A549 (cell line): ENCODE results near the gene OPHN1. TPM values are rescaled to one million over a fixed set of nuclear protein-coding genes. Genes with fewer than 3 reads are reported as not detected.
A peak's percentile ranks its signal among the peaks of the same experiment; 100 is the strongest.

Source experiments
- ATAC-seq, 2 experiments: fragments of 200-7000 bp in 1 of 2; fragments of >200 bp in 1 of 2; cut with Nextera tagmentation in 1 of 2; cut with Tn5 transposase in 1 of 2; 3 replicates each; pipeline versions ENCODE4 v1.8.0 to v1.9.1; 2018 to 2020; ENCODE audit warnings: mild to moderate bottlenecking in 1 of 2, moderate library complexity in 1 of 2
- CTCF ChIA-PET: fragments of 300-600 bp; sonication (Branson Sonifier 250); formaldehyde crosslinking; extraction: SDS; loops from one replicate; lab custom pipeline; 2021; ENCODE audit warnings: antibody characterized with exemption, inconsistent platforms; lab: Yijun Ruan, JAX
- POLR2A ChIA-PET: fragments of 350-600 bp; formaldehyde crosslinking; extraction: SDS; loops from one replicate; lab custom pipeline; 2021; ENCODE audit warnings: antibody characterized with exemption, inconsistent platforms; lab: Yijun Ruan, JAX
- DNase-seq, 2 experiments: peaks; one replicate each; pipeline versions ENCODE4 v3.0.0 to v3.0.0-alpha.2; 2011 to 2016; ENCODE audit warnings: low read depth in 1 of 2, low spot score in 1 of 2
- FAIRE-seq: peaks from 2 replicates; lab custom pipeline; 2011; peaks lifted over from hg19 to GRCh38; lab: Jason Lieb, UNC
- H3K27ac ChIP-seq, 2 experiments: fragments of >200 bp; sonication (Bioruptor Twin); formaldehyde crosslinking; 3 replicates each; pipeline ENCODE4 v1.5.1; 2016 to 2017
- H3K4me1 ChIP-seq: fragments of >200 bp; sonication (Bioruptor Twin); formaldehyde crosslinking; 3 replicates; pipeline ENCODE4 v1.6.1; 2016
- H3K4me2 ChIP-seq: fragments of >200 bp; sonication (Bioruptor Twin); formaldehyde crosslinking; 3 replicates; pipeline ENCODE4 v1.6.1; 2016
- H3K4me3 ChIP-seq: fragments of >200 bp; sonication (Bioruptor Twin); formaldehyde crosslinking; 3 replicates; pipeline ENCODE4 v1.5.1; 2016
- H3K9me3 ChIP-seq: fragments of >200 bp; sonication (Bioruptor Twin); formaldehyde crosslinking; 3 replicates; pipeline ENCODE4 v1.6.1; 2016
- ATOH8 ChIP-seq: fragments of 250-450 bp; sonication (Bioruptor Pico); IDR thresholded peaks from 2 replicates; pipeline ENCODE4 v1.5.0; 2020; ENCODE audit warnings: low read depth, mild to moderate bottlenecking, moderate library complexity
- CHD4 ChIP-seq: fragments of 200-600 bp; sonication (generic); IDR thresholded peaks from 2 replicates; pipeline ENCODE4 v1.6.1; 2016; ENCODE audit warnings: antibody characterized with exemption, mild to moderate bottlenecking, borderline replicate concordance
- CTCF ChIP-seq: fragments of >200 bp; sonication (Bioruptor Twin); formaldehyde crosslinking; IDR thresholded peaks from 3 replicates; pipeline ENCODE4 v1.5.1; 2016
- EP300 ChIP-seq, 2 experiments: fragments of >200 bp; sonication (Bioruptor Twin); formaldehyde crosslinking; IDR thresholded peaks; 2 replicates in 1 of 2; 3 replicates in 1 of 2; pipeline ENCODE4 v1.6.1; 2016 to 2017
- ESRRA ChIP-seq: fragments of 150-350 bp; IDR thresholded peaks from 2 replicates; pipeline ENCODE4 v1.6.1; 2014; ENCODE audit warnings: mild to moderate bottlenecking, low read length, borderline replicate concordance
- FOSB ChIP-seq: fragments of 250-450 bp; sonication (Bioruptor Pico); IDR thresholded peaks from 2 replicates; pipeline ENCODE4 v1.5.0; 2020; ENCODE audit warnings: mild to moderate bottlenecking, moderate library complexity
- FOSL2 ChIP-seq, 2 experiments: fragments of 450-650 bp in 1 of 2; fragments of >200 bp in 1 of 2; sonication (Bioruptor Twin) in 1 of 2; formaldehyde crosslinking; IDR thresholded peaks; 2 replicates each; pipeline versions ENCODE4 v1.5.0 to v1.6.1; 2016 to 2020; ENCODE audit warnings: mild to moderate bottlenecking in 1 of 2, moderate library complexity in 1 of 2
- FOXS1 ChIP-seq: fragments of 250-450 bp; sonication (Bioruptor Pico); IDR thresholded peaks from 2 replicates; pipeline ENCODE4 v1.5.0; 2020; ENCODE audit warnings: mild to moderate bottlenecking, moderate library complexity
- HDAC2 ChIP-seq: fragments of 200-600 bp; sonication (generic); IDR thresholded peaks from 2 replicates; pipeline ENCODE4 v1.6.1; 2016
- HEYL ChIP-seq: fragments of 250-450 bp; sonication (Bioruptor Pico); IDR thresholded peaks from 2 replicates; pipeline ENCODE4 v1.8.0; 2021; ENCODE audit warnings: mild to moderate bottlenecking, moderate library complexity
- HMGXB4 ChIP-seq: fragments of 250-450 bp; sonication (Bioruptor Pico); IDR thresholded peaks from 2 replicates; pipeline ENCODE4 v1.5.0; 2021; ENCODE audit warnings: mild to moderate bottlenecking, moderate library complexity, borderline replicate concordance
- HOXA7 ChIP-seq: fragments of 250-450 bp; sonication (Bioruptor Pico); IDR thresholded peaks from 2 replicates; pipeline ENCODE4 v1.5.0; 2020; ENCODE audit warnings: mild to moderate bottlenecking, moderate library complexity
- KDM1A ChIP-seq: fragments of 200-600 bp; sonication (generic); IDR thresholded peaks from 2 replicates; pipeline ENCODE4 v1.6.1; 2016; ENCODE audit warnings: low read depth, mild to moderate bottlenecking
- MAFK ChIP-seq: fragments of 450-650 bp; IDR thresholded peaks from 2 replicates; pipeline ENCODE4 v1.6.1; 2014; ENCODE audit not compliant: partially characterized antibody
- MAZ ChIP-seq: fragments of 150-350 bp; IDR thresholded peaks from 2 replicates; pipeline ENCODE4 v1.6.1; 2014; ENCODE audit warnings: antibody characterized with exemption, low read depth, low read length, borderline replicate concordance
- NPAS2 ChIP-seq: fragments of 250-450 bp; sonication (Bioruptor Pico); IDR thresholded peaks from 2 replicates; pipeline ENCODE4 v1.8.0; 2022; ENCODE audit warnings: mild to moderate bottlenecking, moderate library complexity, borderline replicate concordance
- RNF2 ChIP-seq: fragments of 200-600 bp; sonication (generic); IDR thresholded peaks from 2 replicates; pipeline ENCODE4 v1.6.1; 2016; ENCODE audit warnings: low read depth, mild to moderate bottlenecking, antibody characterized with exemption, moderate library complexity, borderline replicate concordance
- SMC3 ChIP-seq: fragments of >200 bp; sonication (Bioruptor Twin); formaldehyde crosslinking; IDR thresholded peaks from 3 replicates; pipeline ENCODE4 v1.6.1; 2018; ENCODE audit warnings: inconsistent platforms
- SREBF2 ChIP-seq: fragments of 450-650 bp; IDR thresholded peaks from 2 replicates; pipeline ENCODE4 v1.6.1; 2014; ENCODE audit warnings: mild to moderate bottlenecking, moderate library complexity
- USF2 ChIP-seq: fragments of 450-650 bp; IDR thresholded peaks from 2 replicates; pipeline ENCODE4 v1.6.1; 2014; ENCODE audit warnings: antibody characterized with exemption
- ZC3H11A ChIP-seq: fragments of 450-650 bp; IDR thresholded peaks from 2 replicates; pipeline ENCODE4 v1.6.1; 2014; ENCODE audit warnings: antibody characterized with exemption, mild to moderate bottlenecking
- WGBS: methylation state at CpG from one replicate; pipeline ENCODE4 v1.1.6; 2017; ENCODE audit errors: missing lambda C conversion rate; 5-methylcytosine and 5-hydroxymethylcytosine counted together
- polyA plus RNA-seq, 4 experiments: library from polyadenylated mRNA; depleted of rRNA in 3 of 4; stranded (reverse); fragments of >200 nt; fragmentation: RNase III in 1 of 4; extraction: RNeasy Plus Mini Kit Qiagen cat#74134 plus additional on column Dnase treatment in 1 of 4; gene quantifications; 2 replicates in 3 of 4; 3 replicates in 1 of 4; pipeline ENCODE4 v1.2.3, GENCODE V29; 2011 to 2017

The OPHN1 gene
- polyA plus RNA-seq, 2 of the 4 experiments (the other 2 are of a cell fraction) = 2.0 to 5.7 TPM

GRCh38 chrX:68480969-68481368, 47.7 kb upstream of the OPHN1 start (continued):
- no peak for TF ChIP-seq HMGXB4
- TF ChIP-seq HEYL = no peak
- no peak for TF ChIP-seq MAFK
- TF ChIP-seq EP300 (IDR thresholded peaks at IDR 0.05) = no peak
- no peak for TF ChIP-seq CHD4
- TF ChIP-seq ATOH8 (CRISPR knock-in tag) = no peak
- TF ChIP-seq FOSL2 (IDR thresholded peaks at IDR 0.05) = no peak
- TF ChIP-seq FOSL2 (CRISPR knock-in tag; IDR thresholded peaks at IDR 0.05) = peak; percentile 54
- no peak for TF ChIP-seq ESRRA
- TF ChIP-seq MAZ = no peak
- no peak for TF ChIP-seq SREBF2
- no peak for TF ChIP-seq USF2

GRCh38 chrX:68464796-68465195, 31.5 kb upstream of the OPHN1 start:
- POLR2A ChIA-PET = no interaction called here
- FAIRE-seq = no peak
- WGBS = 88% methylated on average over 4 of the region's 4 CpGs
- no peak overlapping the region for H3K4me3 ChIP-seq
- no peak overlapping the region for H3K27ac ChIP-seq
- no peak overlapping the region for H3K4me2 ChIP-seq
- no peak for TF ChIP-seq FOSB (CRISPR knock-in tag)
- TF ChIP-seq HOXA7 (CRISPR knock-in tag) = no peak
- no peak for TF ChIP-seq CTCF
- no peak for TF ChIP-seq CHD4
- TF ChIP-seq ZC3H11A = no peak
- TF ChIP-seq MAFK = no peak
- no peak for TF ChIP-seq FOXS1 (CRISPR knock-in tag)
- TF ChIP-seq, all 56 proteins: peak for 0
- Histone ChIP-seq H3K4me1 (0 out of 3 replicates have a peak, but pooled peaks cover 2% of the 10 kb centered on the region), H3K9me3 (no peaks in the 10 kb centered on the region)
- no peak for DNase-seq
- CTCF ChIA-PET = interaction anchor here (0.7 kb wide), 1 partner anchor 268 kb away, joined by 3 read pairs; no protein-coding TSS in a partner anchor
- ATAC-seq = no peak

- Histone ChIP-seq H3K9me3 (no peaks in the 10 kb centered on the region), H3K27ac (no peak overlapping the region), H3K4me1 (0 out of 3 replicates have a peak, but pooled peaks cover 2% of the 10 kb centered on the region), H3K4me2 (no peak overlapping the region), H3K4me3 (no peak overlapping the region)
- no peak for TF ChIP-seq ESRRA
- TF ChIP-seq KDM1A = no peak
- TF ChIP-seq MAFK = no peak
- no peak for TF ChIP-seq NPAS2 (CRISPR knock-in tag)
- no peak for TF ChIP-seq RNF2
- no peak for TF ChIP-seq HDAC2
- TF ChIP-seq SMC3 = no peak
- DNase-seq (no peak), ATAC-seq (no peak), FAIRE-seq (no peak)
- 90% methylated on average over 1 of the region's 1 CpG for WGBS
- POLR2A ChIA-PET = no interaction called here
- CTCF ChIA-PET = interaction anchor here (0.6 kb wide), 1 partner anchor 159 kb away, joined by 3 read pairs; no protein-coding TSS in a partner anchor
Measured at GRCh38 chrX:68463880-68464279, 30.6 kb upstream of the OPHN1 start.
